Activated T-helper 1 cell treated with Interleukin-2 at 50 U/mL for 16 hours (primary cell): ENCODE measurements around the gene TAS2R60.
"Not testable (repeated sequence)": the region's sequence is repeated elsewhere in the genome, so short reads cannot be mapped to it uniquely, and the experiment has no call there.

ENCODE experiments used
- DNase-seq: peaks from one replicate; pipeline ENCODE4 v3.0.0-alpha.2; 2020; ENCODE audit warnings: low read depth

The TAS2R60 gene

DNA sequence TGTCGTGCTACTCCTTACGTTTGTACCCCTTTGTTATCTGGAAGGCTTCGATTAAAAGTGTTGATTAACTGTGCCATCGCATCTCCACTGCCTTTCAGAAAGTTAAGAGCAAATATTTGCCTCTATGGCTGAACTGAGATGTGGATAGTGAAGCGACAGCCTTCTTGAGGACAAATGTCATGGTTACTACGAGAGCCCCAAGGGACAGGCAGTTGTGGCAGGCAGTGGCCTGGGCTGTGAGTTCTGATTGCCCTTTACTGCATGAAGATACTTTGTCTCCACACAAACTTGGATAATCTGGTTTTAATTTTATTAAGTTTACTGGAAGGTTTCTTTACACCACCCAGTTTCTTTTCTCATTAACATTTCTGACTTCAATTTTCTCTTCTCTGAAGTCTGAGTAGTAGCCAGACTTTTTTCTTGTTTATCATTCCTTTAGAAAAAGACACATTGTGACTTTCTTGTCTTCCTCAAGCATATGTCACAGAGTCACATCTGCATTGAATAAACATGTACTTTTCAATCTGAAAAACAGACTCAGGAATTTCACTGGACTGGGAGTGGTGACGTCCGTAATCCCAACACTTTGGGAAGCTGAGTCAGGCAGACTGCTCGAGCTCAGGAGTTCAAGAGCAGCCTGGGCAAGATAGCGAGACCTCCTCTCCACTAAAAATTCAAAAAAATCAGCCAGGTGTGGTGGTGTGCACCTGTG, 36.0 kb downstream of the TAS2R60 start:
- no peak for DNase-seq

DNA sequence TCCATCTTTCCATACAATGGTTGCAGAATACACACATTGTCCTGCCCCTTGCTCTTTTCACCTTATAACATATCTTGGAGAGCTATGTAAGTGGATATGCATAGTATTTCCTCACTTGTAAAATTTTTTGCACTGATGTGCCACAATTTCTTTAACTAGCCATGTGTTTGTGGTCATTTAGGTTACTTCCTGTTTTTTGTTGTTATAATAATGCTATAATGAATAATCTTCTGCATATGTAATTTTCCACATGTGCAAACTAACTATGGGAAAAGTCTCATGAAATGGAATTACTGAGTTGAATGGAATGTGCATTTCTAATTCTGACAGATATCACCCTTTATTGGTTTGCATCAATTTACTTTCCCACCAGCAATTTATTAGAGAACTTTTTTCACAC, 37.2 kb downstream of the TAS2R60 start:
- no peak for DNase-seq

DNA sequence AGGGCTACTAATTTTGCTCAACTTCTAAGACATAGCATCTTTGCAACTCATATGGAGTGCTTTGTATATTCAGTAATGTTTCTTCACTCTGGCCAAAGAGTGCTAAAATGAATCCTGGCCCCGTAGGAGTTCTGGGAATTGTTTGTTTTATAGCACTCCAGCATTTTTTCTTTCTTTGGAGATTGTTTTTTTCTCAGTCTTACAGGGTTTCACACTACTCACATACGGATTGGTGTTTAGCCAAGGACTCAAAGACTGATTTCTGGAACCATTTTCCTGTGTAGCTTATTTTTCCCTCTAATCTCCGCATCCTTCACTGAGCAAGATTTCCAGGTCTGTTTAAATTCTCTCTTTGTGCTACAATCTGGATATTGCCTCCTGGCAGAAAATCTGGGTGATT, 40.9 kb downstream of the TAS2R60 start:
- no peak for DNase-seq

DNA sequence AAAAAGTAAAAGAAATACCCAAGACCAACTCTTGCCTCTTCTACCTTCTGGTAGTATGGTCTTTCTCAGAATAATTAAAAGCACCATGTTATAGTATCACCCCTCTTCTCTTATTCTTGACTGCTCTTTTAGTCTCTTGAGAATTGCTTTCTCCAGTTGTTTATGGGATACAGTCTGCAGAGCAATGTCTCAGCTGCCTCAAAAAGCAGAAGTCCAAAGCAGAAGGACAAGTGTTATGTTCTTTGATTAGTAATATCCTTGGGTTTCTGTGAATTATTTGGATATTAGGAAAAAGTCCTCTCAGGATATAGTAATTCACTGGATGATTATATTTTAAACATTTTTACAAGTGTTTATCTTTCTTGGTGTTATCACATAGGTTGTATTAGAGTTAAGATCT, 41.8 kb downstream of the TAS2R60 start:
- DNase-seq = no peak

DNA sequence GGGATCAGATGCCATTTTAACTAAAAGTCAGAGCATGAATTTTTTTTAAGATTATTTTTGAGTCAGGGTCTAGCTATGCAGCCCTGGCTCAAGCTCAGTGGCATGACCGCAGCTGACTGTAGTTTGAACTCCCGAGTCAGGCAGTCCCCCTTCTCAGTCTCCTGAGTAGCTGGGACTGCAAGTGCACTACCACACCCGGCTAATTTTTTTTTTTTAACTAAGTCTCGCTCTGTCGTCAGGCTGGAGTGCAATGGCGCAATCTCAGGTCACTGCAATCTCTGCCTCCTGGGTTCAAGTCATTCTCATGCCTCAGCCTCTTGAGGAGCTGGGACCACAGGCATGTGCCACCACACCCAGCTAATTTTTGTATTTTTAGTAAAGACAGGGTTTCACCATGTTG, 42.2 kb downstream of the TAS2R60 start:
- DNase-seq = no peak

DNA sequence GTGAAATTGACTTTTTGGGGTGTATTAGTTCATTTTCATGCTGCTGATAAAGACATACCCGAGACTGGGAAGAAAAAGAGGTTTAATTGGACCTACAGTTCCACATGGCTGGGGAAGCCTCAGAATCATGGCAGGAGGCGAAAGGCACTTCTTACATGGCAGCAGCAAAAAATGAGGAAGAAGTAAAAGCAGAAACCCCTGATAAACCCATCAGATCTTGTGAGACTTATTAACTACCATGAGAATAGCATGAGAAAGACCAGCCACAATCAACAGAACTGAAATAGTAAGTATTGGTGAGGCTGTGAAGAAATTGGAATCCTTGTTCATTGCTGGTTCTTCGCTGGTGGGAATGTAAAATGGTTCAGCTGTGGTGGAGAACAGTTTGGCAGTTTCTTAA, 43.0 kb downstream of the TAS2R60 start:
- not testable (repeated sequence) for DNase-seq

DNA sequence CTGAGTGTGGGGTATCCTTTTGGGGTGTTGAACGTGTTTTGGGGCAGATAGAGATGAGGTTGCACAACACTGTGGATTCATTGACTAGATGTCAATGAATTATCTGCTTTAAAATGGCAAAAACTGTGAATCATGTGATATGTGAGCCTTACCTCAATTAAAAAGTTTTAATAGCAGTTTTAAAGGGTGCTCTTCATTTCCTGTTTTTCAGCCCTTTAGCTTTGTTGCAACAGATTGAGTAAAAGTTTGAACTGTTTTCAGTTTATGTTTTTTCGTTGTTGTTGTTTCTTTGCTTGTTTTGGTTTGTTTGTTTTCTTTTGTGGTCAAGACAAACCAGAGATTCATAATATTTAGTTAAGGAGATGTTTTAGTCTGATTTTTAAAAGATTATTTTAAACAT, 43.8 kb downstream of the TAS2R60 start:
- DNase-seq = no peak

DNA sequence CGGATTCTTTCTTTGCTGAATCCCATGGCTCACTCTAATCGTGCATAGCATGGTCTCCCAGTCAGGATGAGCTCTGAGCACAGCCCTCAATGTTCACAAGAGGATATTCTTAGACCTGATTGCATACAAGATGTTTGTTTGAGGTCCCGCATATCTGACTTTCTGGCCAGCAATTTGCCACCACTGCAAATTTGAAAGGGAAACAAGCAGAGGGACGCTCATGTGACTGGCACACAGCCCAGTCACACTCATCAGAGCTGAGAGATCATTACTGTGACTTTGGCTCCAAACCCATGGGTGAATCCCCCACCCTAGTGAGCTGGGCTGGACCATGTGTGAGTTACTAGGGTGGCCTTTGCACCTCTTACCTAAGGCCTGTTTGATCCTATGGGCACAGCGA, 44.3 kb downstream of the TAS2R60 start:
- no peak for DNase-seq

DNA sequence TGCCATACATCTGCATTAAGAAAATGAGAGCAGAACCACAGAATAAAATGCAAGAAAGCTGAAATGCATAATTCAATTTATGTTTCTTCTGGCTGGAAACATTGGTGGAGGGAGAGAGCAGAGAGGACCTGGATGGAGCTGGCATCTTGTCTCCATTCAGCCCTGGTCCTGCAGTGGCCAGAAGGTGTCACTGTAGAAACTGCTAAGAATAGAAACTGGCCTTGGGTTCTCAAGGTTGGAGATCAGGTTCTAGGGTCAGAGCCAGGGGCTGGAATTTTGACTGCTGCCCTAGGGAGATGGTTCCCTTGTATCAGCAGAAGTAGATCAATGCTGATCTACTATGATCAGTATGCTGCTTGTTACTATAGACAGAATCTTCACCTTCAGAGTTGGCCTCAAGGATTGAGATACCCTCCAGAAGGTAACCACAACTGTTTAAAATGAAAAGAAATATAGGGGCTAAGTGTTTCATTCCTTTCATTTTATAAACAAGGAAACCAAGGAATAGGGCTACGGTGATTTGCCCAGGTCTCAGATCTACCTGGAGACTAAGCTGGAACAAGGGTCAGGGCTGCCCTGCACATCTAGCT, 47.6 kb downstream of the TAS2R60 start:
- DNase-seq = no peak

DNA sequence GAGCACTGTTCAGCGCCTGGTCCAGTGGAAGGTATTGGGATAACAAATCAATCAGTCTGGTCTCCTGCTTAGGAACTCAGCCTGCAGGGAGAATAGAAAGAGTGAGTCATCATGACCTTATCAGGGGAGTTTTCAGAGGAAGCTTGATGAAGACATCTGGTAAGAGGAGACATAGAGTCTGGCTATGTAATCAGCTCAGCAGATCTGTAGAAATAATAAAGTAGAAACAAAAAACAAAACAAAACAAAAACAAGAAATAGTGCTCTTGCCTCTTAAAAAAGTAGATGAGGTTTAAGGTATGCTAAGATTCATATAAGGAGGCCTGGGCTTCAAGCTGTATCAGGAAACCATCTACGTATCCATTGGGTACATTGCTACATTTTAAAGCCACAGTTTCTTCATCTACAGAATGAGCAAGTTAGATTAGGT, 48.8 kb downstream of the TAS2R60 start:
- DNase-seq = no peak

DNA sequence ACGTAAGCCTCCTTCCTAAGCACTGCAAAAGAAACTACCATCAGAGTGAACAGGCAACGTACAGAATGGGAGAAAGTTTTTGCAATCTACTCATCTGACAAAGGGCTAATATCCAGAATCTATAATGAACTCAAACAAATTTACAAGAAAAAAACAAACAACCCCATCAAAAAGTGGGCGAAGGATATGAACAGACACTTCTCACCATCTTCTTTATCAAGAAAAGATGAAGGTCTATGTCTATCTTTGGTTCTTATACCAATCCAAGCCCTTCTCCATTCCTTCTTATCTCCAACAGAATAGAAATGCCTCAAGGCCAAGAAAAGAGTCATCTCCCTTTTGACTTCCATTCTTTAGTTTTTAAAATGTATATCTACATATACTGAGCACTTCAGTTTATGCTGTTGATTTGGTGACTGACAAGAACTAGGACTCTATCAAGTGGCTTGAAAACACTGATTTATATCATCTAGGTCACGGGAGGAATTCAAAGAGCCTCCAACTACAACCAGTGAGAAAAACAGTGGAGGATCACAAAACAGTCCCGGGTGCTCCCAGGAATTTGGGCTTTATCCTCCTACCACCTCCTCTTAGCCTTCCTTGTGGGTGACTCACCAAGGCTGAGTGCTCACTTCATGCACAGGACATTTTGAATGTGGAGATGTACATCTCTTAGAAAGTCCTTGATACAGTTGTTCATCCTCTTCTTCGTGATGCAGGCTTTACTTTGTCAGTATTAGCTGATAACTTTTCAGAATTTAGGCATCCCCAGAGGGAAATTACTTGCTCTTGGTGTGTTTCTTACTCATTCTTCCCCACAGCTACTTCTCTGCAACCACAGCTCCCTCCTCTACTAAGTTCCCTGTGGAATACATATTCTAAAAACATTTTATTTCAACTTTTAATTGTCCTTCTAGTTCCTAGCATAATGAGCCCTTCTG, 49.8 kb downstream of the TAS2R60 start:
- no peak for DNase-seq

DNA sequence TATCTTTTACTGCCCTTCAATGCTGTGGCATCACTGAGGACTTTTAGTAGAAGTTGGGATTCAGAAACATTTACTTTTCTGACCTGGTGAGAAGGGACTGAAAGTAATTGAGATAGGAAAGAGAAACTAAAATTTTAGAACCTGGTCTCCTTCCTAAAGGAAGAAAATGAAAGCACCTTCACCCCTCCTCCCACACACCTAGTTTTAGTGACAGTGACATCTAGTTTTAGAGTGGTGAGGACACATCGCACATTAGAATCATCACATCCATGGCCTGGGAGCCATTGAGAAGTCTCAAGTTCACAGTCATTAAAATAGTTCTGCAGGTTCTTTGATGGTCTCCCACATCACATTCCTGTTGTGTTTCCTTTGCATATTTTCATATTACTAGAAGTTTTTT, 50.5 kb downstream of the TAS2R60 start:
- no peak for DNase-seq
